Measurements from ENCODE around the gene ZC3H6.

Gene ZC3H6, protein sequence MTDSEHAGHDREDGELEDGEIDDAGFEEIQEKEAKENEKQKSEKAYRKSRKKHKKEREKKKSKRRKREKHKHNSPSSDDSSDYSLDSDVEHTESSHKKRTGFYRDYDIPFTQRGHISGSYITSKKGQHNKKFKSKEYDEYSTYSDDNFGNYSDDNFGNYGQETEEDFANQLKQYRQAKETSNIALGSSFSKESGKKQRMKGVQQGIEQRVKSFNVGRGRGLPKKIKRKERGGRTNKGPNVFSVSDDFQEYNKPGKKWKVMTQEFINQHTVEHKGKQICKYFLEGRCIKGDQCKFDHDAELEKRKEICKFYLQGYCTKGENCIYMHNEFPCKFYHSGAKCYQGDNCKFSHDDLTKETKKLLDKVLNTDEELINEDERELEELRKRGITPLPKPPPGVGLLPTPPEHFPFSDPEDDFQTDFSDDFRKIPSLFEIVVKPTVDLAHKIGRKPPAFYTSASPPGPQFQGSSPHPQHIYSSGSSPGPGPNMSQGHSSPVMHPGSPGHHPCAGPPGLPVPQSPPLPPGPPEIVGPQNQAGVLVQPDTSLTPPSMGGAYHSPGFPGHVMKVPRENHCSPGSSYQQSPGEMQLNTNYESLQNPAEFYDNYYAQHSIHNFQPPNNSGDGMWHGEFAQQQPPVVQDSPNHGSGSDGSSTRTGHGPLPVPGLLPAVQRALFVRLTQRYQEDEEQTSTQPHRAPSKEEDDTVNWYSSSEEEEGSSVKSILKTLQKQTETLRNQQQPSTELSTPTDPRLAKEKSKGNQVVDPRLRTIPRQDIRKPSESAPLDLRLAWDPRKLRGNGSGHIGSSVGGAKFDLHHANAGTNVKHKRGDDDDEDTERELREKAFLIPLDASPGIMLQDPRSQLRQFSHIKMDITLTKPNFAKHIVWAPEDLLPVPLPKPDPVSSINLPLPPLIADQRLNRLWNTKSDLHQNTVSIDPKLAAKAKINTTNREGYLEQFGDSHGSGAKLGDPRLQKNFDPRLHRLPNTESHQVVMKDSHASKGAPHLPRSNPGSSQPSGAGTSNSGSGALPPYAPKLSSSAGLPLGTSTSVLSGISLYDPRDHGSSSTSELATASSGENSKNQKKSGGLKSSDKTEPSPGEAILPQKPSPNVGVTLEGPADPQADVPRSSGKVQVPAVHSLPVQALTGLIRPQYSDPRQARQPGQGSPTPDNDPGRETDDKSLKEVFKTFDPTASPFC

GRCh38 chr2:112275311-112275886, at the start of gene ZC3H6:
TSS of gene ZC3H6 (plus strand) at chr2:112275597. CDS start at chr2:112275995, 398 bp downstream.
- ATAC-seq: peak; percentile 95 to 96

- ATAC-seq: no peak
Observed at GRCh38 chr2:112229348-112229747, 46.0 kb upstream of the ZC3H6 start.

DNA sequence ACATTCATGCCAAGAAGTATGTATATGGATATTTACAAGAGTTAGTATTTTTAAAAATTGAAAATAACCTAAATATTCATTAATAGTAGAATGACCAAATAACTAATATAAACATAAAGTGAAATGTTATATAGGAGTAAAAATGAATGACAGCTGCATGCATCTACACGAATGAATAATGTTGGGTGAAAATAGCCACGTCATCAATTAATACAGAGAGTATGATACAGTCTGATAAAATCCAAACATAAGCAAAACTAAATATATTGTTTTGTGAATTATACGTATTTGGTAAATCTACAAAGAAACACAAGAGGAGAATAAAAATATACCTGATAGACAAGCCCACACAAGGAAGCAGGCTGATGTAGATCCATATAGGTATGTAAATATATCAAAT, 45.0 kb upstream of the ZC3H6 start:
- no peak for ATAC-seq

DNA sequence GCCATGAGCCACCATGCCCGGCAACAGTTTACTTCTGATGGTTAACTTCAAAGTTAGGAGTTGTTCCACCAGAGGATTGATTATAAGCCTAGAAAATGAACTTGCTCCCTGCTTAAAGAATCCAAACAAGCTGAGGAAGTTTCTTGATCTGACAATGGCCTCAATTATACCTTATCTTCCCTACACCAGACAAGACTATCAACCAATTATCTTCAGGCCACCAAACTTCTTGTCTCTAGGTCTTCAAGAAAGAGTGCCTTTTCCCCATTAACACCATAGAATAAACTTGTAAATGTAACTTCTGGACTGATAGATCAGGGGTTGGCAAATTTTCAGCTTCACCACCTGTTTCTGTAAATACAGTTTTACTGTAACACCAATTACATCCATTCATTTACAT, 35.5 kb upstream of the ZC3H6 start:
- no peak for ATAC-seq

- ATAC-seq: no peak
Observed at GRCh38 chr2:112242384-112242783, 33.0 kb upstream of the ZC3H6 start.

- ATAC-seq: no peak
Observed at GRCh38 chr2:112243233-112243632, 32.2 kb upstream of the ZC3H6 start.

DNA sequence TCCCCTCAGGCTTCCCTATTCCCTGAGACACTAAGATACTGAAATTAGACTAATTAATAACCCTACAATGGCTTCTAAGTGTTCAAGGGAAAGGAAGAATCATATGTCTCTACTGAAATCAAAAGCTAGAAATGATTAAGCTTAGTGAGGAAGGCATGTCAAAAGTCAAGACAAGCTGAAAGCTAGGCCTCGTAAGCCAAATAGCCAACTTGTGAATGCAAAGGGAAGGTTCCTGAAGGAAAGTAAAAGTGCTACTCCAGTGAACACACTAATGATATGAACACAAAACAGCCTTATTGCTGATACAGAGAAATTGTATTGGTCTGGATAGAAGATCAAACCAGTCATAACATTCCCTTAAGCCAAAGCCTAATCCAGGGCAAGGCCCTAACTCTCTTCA, 30.5 kb upstream of the ZC3H6 start:
- ATAC-seq: no peak

DNA sequence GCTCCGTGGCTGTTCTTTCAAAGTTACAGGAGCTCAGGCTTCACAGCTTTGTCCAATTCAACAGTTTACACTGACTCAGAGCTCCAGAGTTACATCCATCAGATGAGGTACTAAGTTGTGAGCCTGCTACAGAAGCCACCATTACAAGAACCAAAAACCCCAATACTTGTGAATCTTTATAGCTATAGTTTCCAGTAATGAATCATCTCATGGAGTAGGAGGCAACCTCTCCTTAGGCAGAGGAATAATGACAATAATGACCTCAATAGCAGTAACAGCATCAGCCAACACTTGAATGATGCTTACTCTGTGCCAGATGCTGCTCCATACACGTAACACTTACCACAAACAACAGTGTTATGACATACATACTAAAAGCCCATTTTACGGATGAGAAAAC, 24.1 kb upstream of the ZC3H6 start:
- peak; percentile 27 to 34 for ATAC-seq

DNA sequence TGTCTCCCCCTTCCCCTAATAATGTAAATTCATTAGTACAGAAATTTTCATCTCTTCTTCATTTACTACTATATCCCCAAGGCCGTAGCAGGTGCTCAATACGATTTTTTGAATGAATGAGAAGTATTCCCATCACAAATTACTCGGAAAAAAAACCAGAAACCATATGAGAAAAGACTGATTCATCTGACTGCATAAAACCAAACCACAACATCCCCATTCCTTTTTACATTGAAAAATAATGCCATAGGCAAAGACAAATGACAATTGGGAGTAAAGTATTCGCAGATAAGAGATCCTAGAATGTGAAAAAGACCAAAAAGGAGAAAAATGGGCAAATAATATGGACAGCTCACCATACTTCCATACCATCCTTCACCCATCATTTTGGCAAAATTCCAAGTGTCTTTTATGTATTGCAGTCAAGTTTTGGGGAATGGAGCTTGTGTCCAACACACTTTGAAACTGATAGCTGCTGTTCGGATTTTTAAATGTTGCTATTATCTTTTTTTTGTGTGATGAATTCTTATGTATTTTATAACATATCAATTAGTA, 22.1 kb upstream of the ZC3H6 start:
- ATAC-seq: no peak

- ATAC-seq: peak; percentile 88 to 92
Observed at GRCh38 chr2:112254466-112255240, 20.7 kb upstream of the ZC3H6 start, which contains the start of gene ZC3H8. TSS of gene ZC3H8 (minus strand) at chr2:112255042. CDS start at chr2:112254981, 61 bp downstream.

DNA sequence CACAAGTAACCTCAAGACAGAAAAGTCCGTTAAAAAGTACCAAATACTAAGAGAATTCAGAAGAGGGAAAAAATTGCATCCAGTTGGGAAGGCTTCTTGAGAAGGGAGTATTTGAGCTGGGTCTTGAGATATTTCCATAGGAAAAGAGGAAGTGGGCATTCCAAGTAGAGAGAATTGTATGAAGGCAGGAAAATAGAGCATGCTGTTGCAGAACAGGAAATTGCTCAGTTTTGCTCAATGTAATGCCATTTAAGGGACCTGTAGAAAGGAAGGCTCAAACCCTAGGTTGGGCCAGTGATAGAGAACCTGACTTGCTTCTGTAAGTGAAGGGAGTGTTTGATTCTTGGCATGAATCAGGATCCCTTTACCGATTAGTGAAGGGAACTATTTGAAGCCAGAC, 19.5 kb upstream of the ZC3H6 start:
- ATAC-seq: no peak

GRCh38 chr2:112256654-112257053, 18.7 kb upstream of the ZC3H6 start:
- no peak for ATAC-seq

DNA sequence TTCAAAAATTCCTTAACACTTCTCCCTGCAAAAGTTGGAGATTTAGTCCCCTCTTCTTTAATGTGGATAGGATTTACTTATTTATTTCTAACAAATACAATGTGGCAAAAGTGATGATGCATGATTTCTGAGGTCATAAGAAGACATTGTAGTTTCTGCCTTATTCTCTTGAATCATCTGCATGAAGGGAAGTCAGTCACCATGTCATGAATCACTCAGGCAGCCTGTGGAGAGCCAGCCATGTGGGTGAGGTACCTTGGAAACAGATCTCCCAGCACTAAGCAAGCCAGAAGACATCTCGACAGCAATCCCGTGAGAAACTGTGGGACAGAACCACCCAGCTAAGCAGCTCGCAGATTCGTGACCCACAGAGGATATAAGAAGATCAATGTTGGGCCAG, 17.8 kb upstream of the ZC3H6 start:
- no peak for ATAC-seq

GRCh38 chr2:112259509-112260294, 15.7 kb upstream of the ZC3H6 start:
- ATAC-seq: peak; percentile 42

DNA sequence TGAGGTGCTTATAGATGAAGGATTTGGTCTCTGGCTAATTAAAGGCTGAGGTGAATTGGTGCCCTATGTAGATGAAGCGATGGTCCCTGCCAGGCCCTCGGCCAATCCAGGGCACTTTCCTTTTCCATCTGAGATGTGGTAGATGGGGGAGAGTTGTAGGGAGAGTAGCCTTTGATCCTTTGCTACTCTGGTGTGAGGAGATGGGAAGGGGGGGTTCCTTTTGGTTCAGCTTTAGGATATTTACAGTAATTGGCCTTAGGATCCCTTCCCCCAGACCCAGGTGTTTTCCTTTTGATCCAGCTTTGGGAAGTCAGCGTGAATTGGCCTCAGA, 15.1 kb upstream of the ZC3H6 start:
- ATAC-seq: no peak

DNA sequence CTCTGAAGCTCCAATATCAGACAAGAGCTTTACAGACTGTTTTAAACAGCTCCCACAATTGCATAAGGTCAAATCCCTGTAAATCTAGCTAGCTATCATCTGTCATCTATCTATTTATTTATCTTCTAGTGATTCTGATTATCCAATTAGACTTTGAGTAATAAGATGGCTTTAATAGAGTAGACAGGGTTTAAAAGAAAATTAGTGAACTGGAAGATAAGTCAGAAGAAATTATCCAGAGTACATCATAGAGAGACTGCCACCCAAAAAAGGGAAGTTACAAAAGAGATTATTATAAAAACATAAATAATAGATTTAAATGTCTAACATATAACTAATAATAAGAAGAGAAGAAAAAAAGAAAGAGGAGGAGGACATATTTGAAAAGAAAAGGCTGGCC, 12.5 kb upstream of the ZC3H6 start:
- ATAC-seq: no peak

DNA sequence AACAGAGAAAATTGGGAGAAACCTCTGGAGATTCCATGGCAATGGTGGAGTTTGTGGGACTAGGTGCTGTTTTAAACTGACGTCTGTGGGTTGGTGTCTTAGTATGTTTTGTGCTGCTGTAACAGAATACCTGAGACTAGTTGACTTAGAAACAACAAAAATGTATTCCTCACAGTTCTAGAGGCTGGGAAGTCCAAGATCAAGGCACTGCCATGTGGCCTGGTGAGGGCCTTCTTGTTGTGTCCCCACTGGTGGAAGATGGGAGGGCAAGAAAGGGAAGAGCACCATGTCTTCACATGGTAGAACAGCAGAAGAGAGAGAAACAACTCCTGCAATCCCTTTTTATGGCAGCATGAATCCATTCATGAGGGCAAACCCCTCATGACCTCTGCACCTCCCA, 6.8 kb upstream of the ZC3H6 start:
- ATAC-seq: no peak

DNA sequence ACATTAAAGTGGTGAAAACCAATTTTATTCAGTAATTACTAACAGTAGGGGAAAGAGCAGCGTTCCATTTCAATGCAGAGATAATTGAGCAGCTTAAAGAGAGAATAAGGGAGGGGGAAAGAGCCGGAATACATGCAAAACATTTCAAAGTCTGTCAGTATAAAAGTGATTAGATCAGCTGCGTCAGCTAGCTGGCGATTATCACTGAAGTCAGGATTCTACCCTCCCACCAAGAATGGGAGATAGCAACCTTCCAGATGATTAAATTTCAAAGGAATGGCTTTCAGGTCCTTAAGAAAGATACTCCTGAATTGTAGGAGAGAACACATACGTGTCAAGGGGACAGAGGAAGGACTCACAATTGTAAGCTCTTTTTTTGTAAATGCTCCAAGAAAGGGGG, 2.7 kb upstream of the ZC3H6 start:
- ATAC-seq: no peak

DNA sequence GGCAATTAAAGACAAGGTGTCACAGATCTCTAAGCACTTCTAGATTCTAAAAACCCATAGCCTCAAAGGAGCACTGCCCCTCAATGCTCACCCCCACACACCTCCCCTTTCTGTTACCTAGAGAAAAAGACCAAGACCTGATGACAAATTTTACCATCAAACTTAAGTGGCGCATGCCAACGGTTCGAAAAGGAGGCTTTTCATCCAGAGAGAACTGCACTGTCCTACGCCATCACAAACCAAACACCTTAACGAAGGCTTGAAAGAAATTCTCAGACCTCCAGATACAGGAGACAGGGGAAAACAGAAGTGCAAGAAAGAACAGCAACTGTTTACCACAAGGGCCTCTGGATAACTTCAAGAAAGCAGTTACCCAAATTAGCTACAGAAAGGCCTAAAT, 2.0 kb upstream of the ZC3H6 start:
- ATAC-seq: no peak

DNA sequence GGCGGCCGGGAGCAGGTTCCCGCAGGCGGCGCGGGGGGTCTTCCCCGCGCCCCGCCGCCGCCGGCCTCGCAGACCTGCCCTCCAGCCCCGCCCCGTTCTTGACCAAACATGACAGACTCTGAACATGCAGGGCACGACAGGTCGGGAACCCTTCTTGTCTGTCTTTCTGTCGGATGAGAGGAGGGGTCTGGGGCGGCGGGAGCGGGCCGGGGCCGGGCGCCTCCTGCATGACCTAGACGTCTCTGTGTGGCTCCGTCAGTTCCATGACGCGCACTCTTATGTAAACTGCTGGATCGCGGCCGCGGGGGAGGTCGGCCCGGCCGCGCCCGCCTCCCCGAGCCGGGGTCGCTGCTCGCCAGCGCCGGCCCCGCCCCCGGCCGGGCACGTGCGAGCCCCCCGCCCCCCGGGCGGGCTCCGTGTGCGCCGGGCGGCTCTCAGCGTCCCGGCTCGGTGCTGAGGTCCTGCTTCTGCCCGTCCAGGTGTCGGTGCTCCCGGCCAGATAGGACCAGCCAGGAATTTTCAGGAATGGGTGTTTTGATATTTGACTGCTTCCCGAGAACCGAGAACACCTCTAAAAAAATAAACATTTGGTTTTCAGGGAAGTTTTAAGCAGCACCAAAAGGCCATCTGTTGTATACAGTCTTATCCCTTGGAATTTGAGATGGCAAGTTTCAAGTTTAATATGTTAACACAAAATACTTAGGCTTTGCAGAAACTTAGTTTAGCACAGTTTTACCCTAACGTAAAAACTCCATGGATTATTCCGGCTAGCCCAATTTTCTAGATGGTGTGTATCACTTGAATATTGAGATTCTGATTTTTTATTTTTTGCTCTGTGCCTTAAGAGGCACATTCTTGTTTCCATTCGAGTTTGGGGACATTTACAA, 733 bp downstream of the ZC3H6 start:
- peak; percentile 73 for ATAC-seq
